AG09309 (cell line): ENCODE measurements around the gene CHURC1.

Source experiments
- DNase-seq: peaks from one replicate; pipeline ENCODE4 v3.0.0-alpha.2; 2010; ENCODE audit warnings: low read depth
- H3K4me3 ChIP-seq: 2 replicates; pipeline ENCODE4 v1.5.1; 2011; ENCODE audit warnings: mild to moderate bottlenecking, low read depth, low read length, moderate library complexity; ENCODE audit not compliant: control insufficient read depth
- CTCF ChIP-seq: IDR thresholded peaks from 2 replicates; pipeline ENCODE4 v1.5.1; 2011; ENCODE audit warnings: mild to moderate bottlenecking, low read depth, low read length, inconsistent platforms; ENCODE audit not compliant: insufficient read depth, control insufficient read depth; ENCODE audit errors: missing control alignments

CHURC1 gene

DNA sequence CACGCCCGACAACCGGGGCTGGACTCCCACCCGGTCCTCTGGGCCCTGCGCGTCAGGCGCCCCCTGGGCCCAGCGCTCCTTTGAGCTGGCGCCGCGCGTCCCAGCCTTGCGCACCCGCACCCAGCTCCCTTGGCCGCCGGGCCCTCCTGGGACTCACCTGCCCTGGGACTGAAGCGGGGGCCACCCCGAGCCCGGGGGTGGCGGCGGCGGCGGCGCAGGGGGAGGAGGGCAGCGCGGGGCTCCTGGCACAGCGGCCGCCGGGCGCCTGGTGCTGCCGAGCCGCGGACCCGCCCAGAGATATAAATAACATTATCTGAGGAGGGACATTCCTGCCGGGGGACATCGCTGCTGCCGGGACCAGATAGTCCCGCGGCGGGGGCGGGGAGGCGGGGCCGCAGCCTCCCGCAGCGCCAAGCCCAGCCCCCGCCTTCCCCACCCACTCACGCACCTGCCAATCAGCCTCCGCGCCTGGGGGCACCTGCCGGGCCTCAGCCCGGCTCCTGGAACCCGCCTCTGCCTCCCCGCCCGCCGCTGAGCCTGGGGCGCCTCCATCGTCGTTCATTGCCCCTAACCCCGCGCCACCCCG is 34.5 kb upstream of the CHURC1 start, which contains the start of gene SPTB:
Gene SPTB, minus strand, starts transcription at position 273 of the 586 bp plus-strand sequence. CDS start 56,813 bp downstream, outside the sequence.
- peak within 1 kb of the TSS; percentile 32 for H3K4me3 ChIP-seq
- no peak for TF ChIP-seq CTCF
- no peak for DNase-seq

DNA sequence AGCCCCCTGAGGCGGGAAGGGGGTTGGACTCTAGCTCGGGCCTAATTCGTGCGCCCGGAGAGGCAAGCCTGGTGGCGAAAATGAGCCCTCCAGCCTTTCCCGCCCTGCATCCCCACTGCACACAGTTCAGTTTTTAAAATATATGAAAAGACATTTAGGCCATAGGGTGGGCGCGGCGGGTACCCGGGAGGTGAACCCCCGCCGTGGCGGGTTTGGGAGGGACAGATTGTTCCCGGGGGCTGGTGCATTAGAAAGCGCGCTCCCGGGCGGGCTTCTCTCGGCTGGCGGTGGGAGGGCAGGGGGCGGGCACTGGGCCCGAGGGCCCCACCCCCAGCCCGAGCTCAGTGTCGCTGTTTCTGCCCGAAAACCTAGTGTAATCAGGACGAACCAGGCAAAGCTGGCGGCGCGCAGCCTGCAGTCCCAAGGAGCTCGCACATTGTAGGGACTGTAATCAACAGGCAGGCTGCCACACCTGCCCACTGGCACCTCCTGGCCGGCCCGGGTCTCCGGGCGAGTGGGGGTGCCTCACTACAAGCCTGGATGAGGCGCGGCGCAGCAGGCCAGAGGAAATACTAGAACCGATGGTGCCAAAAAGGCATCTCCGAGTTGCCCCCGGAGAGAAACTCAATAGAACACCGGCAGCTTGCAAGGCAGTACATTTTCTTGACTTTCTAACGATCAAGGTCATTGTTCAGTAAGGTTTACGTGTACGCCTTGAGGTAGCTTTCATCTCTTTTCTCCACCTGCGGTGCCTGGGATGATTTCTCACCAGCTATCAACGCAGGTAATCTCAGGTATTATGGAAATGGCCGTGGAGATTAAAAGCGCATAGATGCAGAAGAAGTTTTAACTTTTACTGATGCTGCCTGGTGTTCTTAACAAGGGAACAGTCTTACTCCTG is 33.8 kb upstream of the CHURC1 start:
- H3K4me3 ChIP-seq, result peak overlapping the region; percentile 32
- TF ChIP-seq CTCF, result no peak
- no peak for DNase-seq

GRCh38 chr14:64885559-64885958 is 28.7 kb upstream of the CHURC1 start:
- DNase-seq, result no peak
- no peak for TF ChIP-seq CTCF
- H3K4me3 ChIP-seq, result no peak overlapping the region

- no peak for TF ChIP-seq CTCF
- no peak overlapping the region for H3K4me3 ChIP-seq
- no peak for DNase-seq
Observed at GRCh38 chr14:64889352-64889751, 24.9 kb upstream of the CHURC1 start.

DNA sequence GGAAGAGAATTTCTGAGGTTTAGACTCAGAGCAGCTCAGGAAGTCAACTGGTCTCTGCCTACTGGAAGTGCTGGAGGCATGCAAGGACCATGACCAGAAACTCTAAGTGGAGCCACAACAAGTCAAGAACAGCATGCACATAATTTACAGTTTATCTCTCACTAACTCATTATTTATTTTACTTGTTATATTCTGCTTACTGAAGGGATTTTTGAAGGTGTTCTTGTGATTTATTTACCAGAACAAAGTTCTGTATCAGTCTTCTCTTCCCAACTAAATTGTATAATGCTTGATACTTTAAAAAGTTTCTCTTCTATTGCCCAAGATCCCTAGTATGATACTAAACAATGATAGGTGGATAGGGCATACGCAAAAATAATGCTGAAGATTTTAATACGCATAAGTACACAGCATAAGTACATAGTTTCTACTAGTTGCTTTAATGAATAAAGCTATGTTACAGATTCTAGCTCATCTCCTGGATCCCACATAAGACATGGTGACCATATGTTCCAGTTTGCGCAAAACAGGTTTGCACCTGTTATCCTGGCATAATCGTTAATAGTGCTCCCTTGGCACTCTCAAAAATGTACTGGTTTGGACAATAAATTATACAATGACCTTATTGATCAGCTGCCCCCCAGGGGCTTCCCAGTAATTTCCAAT is 22.9 kb upstream of the CHURC1 start:
- no peak overlapping the region for H3K4me3 ChIP-seq
- no peak for DNase-seq
- no peak for TF ChIP-seq CTCF

DNA sequence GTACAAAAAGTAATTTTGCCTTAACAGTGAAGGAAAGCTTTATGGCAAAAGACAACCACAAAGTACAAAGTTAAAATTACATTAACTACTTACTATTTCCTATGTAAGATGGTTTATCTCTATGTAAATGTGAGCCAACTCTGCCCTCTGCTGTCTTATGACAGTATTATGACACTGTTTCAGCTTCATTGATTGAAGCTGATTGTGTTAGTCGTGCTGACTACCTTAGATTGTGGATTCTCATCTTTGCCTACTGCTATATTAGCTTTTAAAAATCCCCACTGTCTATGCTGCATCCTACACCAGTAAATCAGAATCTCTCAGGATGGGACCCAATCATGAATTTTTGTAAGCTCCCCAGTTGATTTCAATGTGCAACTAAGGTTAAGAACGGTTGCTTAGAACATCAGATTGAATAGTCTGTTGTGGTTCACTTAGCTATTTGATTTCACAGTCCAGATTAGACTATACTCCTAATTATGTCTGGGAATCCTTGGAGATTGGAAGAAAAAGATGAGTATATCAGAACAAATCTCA is 22.3 kb upstream of the CHURC1 start:
- peak; percentile 42 for DNase-seq
- peak; percentile 49 for TF ChIP-seq CTCF
- H3K4me3 ChIP-seq, result no peak overlapping the region
